Measurements from ENCODE around the gene PLTP.

PLTP gene

GRCh38 chr20:45919542-45920399 lies 7.8 kb upstream of the PLTP start:
- ATAC-seq (ENCODE audit: low read depth) (no peak), DNase-seq (ENCODE audit: low spot score in 2 of 2) (no peak)
- no peaks in the 10 kb centered on the region for H3K4me1 Mint-ChIP-seq
- H3K27ac Mint-ChIP-seq = no peak overlapping the region
- H3K9me3 Mint-ChIP-seq = no peaks in the 10 kb centered on the region
- H3K4me3 Mint-ChIP-seq = no peak overlapping the region
- peaks cover 10% of the 10 kb centered on the region for H3K27me3 Mint-ChIP-seq
- H3K36me3 Mint-ChIP-seq = no peaks in the 10 kb centered on the region

- DNase-seq (ENCODE audit: low spot score in 2 of 2) (no peak), ATAC-seq (ENCODE audit: low read depth) (no peak)
- H3K4me1 Mint-ChIP-seq = no peaks in the 10 kb centered on the region
- H3K4me3 Mint-ChIP-seq = no peak overlapping the region
- H3K9me3 Mint-ChIP-seq = no peaks in the 10 kb centered on the region
- no peak overlapping the region for H3K27ac Mint-ChIP-seq
- H3K36me3 Mint-ChIP-seq = no peaks in the 10 kb centered on the region
- peaks cover 10% of the 10 kb centered on the region for H3K27me3 Mint-ChIP-seq
These were observed 7.0 kb upstream of the PLTP start for GRCh38 chr20:45918779-45919537.

GRCh38 chr20:45918182-45918737 lies 6.3 kb upstream of the PLTP start:
- Mint-ChIP-seq H3K4me1 (no peaks in the 10 kb centered on the region), H3K4me3 (no peak overlapping the region), H3K27me3 (peaks cover 10% of the 10 kb centered on the region), H3K27ac (no peak overlapping the region), H3K36me3 (no peaks in the 10 kb centered on the region), H3K9me3 (no peaks in the 10 kb centered on the region)
- ATAC-seq (ENCODE audit: low read depth) (no peak), DNase-seq (ENCODE audit: low spot score in 2 of 2) (no peak)

- no peak for DNase-seq (ENCODE audit: low spot score in 2 of 2)
- peaks cover 2% of the 10 kb centered on the region for H3K4me1 Mint-ChIP-seq
- H3K27me3 Mint-ChIP-seq = peaks cover 12% of the 10 kb centered on the region
- no peak overlapping the region for H3K4me3 Mint-ChIP-seq
- no peak overlapping the region for H3K27ac Mint-ChIP-seq
- ATAC-seq (ENCODE audit: low read depth) = no peak
- no peaks in the 10 kb centered on the region for H3K36me3 Mint-ChIP-seq
- H3K9me3 Mint-ChIP-seq = no peaks in the 10 kb centered on the region
These were observed 5.8 kb upstream of the PLTP start for GRCh38 chr20:45917790-45918141.

GRCh38 chr20:45913116-45913515 lies 1.2 kb upstream of the PLTP start:
- Mint-ChIP-seq H3K27me3 (peaks cover 5% of the 10 kb centered on the region), H3K4me1 (peaks cover 14% of the 10 kb centered on the region), H3K36me3 (no peaks in the 10 kb centered on the region), H3K27ac (no peak overlapping the region), H3K4me3 (peak overlapping the region; percentile 68), H3K9me3 (no peaks in the 10 kb centered on the region)
- no peak for ATAC-seq (ENCODE audit: low read depth)
- no peak for DNase-seq (ENCODE audit: low spot score in 2 of 2)

GRCh38 chr20:45912344-45912682 lies 358 bp upstream of the PLTP start:
- DNase-seq (ENCODE audit: low spot score in 2 of 2) = no peak
- H3K27me3 Mint-ChIP-seq = peaks cover 5% of the 10 kb centered on the region
- no peaks in the 10 kb centered on the region for H3K36me3 Mint-ChIP-seq
- no peaks in the 10 kb centered on the region for H3K9me3 Mint-ChIP-seq
- peak overlapping the region; percentile 53 for H3K4me3 Mint-ChIP-seq
- no peak overlapping the region for H3K27ac Mint-ChIP-seq
- H3K4me1 Mint-ChIP-seq = peaks cover 14% of the 10 kb centered on the region
- ATAC-seq (ENCODE audit: low read depth) = no peak

- ATAC-seq (ENCODE audit: low read depth) (peak; percentile 88), DNase-seq (ENCODE audit: low spot score in 2 of 2) (peak; percentile 90 to 93)
- H3K27me3 Mint-ChIP-seq = peaks cover 5% of the 10 kb centered on the region
- peak overlapping the region; percentile 58 for H3K27ac Mint-ChIP-seq
- peaks cover 14% of the 10 kb centered on the region for H3K4me1 Mint-ChIP-seq
- H3K36me3 Mint-ChIP-seq = no peaks in the 10 kb centered on the region
- H3K4me3 Mint-ChIP-seq = peak overlapping the region; percentile 80
- H3K9me3 Mint-ChIP-seq = no peaks in the 10 kb centered on the region
These were observed 1.1 kb downstream of the PLTP start for GRCh38 chr20:45910670-45911485.

- ATAC-seq (ENCODE audit: low read depth) (no peak), DNase-seq (ENCODE audit: low spot score in 2 of 2) (no peak)
- peaks cover 5% of the 10 kb centered on the region for H3K27me3 Mint-ChIP-seq
- no peaks in the 10 kb centered on the region for H3K9me3 Mint-ChIP-seq
- peak overlapping the region; percentile 58 for H3K27ac Mint-ChIP-seq
- H3K4me3 Mint-ChIP-seq = peak overlapping the region; percentile 80
- H3K36me3 Mint-ChIP-seq = no peaks in the 10 kb centered on the region
- H3K4me1 Mint-ChIP-seq = peaks cover 14% of the 10 kb centered on the region
These were observed 1.9 kb downstream of the PLTP start for GRCh38 chr20:45909817-45910669.

- ATAC-seq (ENCODE audit: low read depth) (no peak), DNase-seq (ENCODE audit: low spot score in 2 of 2) (no peak)
- no peak overlapping the region for H3K4me3 Mint-ChIP-seq
- H3K27me3 Mint-ChIP-seq = peaks cover 5% of the 10 kb centered on the region
- H3K9me3 Mint-ChIP-seq = no peaks in the 10 kb centered on the region
- H3K27ac Mint-ChIP-seq = no peak overlapping the region
- H3K36me3 Mint-ChIP-seq = no peaks in the 10 kb centered on the region
- peaks cover 14% of the 10 kb centered on the region for H3K4me1 Mint-ChIP-seq
These were observed 2.6 kb downstream of the PLTP start for GRCh38 chr20:45909336-45909808.

- H3K9me3 Mint-ChIP-seq = no peaks in the 10 kb centered on the region
- peaks cover 17% of the 10 kb centered on the region for H3K4me1 Mint-ChIP-seq
- DNase-seq (ENCODE audit: low spot score in 2 of 2) (no peak), ATAC-seq (ENCODE audit: low read depth) (no peak)
- H3K36me3 Mint-ChIP-seq = no peaks in the 10 kb centered on the region
- no peak overlapping the region for H3K27ac Mint-ChIP-seq
- H3K27me3 Mint-ChIP-seq = peaks cover 4% of the 10 kb centered on the region
- no peak overlapping the region for H3K4me3 Mint-ChIP-seq
These were observed 3.9 kb downstream of the PLTP start for GRCh38 chr20:45908084-45908483.

- peaks cover 20% of the 10 kb centered on the region for H3K4me1 Mint-ChIP-seq
- H3K27ac Mint-ChIP-seq = no peak overlapping the region
- ATAC-seq (ENCODE audit: low read depth) = no peak
- H3K9me3 Mint-ChIP-seq = no peaks in the 10 kb centered on the region
- no peaks in the 10 kb centered on the region for H3K36me3 Mint-ChIP-seq
- DNase-seq (ENCODE audit: low spot score in 2 of 2) = no peak
- no peak overlapping the region for H3K4me3 Mint-ChIP-seq
- H3K27me3 Mint-ChIP-seq = peaks cover 1% of the 10 kb centered on the region
These were observed 4.6 kb downstream of the PLTP start for GRCh38 chr20:45907219-45907948.

- H3K27ac Mint-ChIP-seq = no peak overlapping the region
- ATAC-seq (ENCODE audit: low read depth) (no peak), DNase-seq (ENCODE audit: low spot score in 2 of 2) (no peak)
- H3K4me1 Mint-ChIP-seq = peaks cover 12% of the 10 kb centered on the region
- no peaks in the 10 kb centered on the region for H3K27me3 Mint-ChIP-seq
- no peaks in the 10 kb centered on the region for H3K36me3 Mint-ChIP-seq
- no peaks in the 10 kb centered on the region for H3K9me3 Mint-ChIP-seq
- no peak overlapping the region for H3K4me3 Mint-ChIP-seq
These were observed 6.4 kb downstream of the PLTP start for GRCh38 chr20:45905505-45906079.
